MM.1S (cell line): ENCODE results near the gene TBC1D20.

ENCODE experiments used
- DNase-seq: peaks from one replicate; pipeline ENCODE4 v3.0.0-alpha.2; 2015
- H2AFZ ChIP-seq: fragments of 300-600 bp; sonication (generic); 2 replicates; pipeline ENCODE4 v1.6.0; 2016; ENCODE audit warnings: antibody characterized with exemption, low read length
- H3F3A ChIP-seq: fragments of 300-600 bp; sonication (generic); 2 replicates; pipeline ENCODE4 v1.6.1; 2016; ENCODE audit warnings: mild to moderate bottlenecking, antibody characterized with exemption, low read length, moderate library complexity, mixed read lengths; ENCODE audit not compliant: insufficient read depth
- H3K27ac ChIP-seq: fragments of 300-600 bp; sonication (generic); 2 replicates; pipeline ENCODE4 v1.5.1; 2016; ENCODE audit warnings: mild to moderate bottlenecking, low read length
- H3K27me3 ChIP-seq: fragments of 300-600 bp; sonication (generic); replicated peaks from 2 replicates; pipeline ENCODE4 v1.6.0; 2016; ENCODE audit warnings: low read length; ENCODE audit not compliant: insufficient read depth
- H3K36me3 ChIP-seq: fragments of 300-600 bp; sonication (generic); replicated peaks from 2 replicates; pipeline ENCODE4 v1.6.1; 2016; ENCODE audit warnings: mild to moderate bottlenecking, low read length, mixed read lengths; ENCODE audit not compliant: insufficient read depth
- H3K4me1 ChIP-seq: fragments of 300-600 bp; sonication (generic); 2 replicates; pipeline ENCODE4 v1.6.1; 2016; ENCODE audit warnings: low read length, mixed read lengths
- H3K4me2 ChIP-seq: fragments of 300-600 bp; sonication (generic); 2 replicates; pipeline ENCODE4 v1.6.0; 2016; ENCODE audit warnings: low read depth, low read length
- H3K4me3 ChIP-seq: fragments of 300-600 bp; sonication (generic); 2 replicates; pipeline ENCODE4 v1.5.1; 2016; ENCODE audit warnings: low read length, mixed read lengths
- H3K79me2 ChIP-seq: fragments of 300-600 bp; sonication (generic); 2 replicates; pipeline ENCODE4 v1.6.1; 2016; ENCODE audit warnings: mixed run types, low read length, mixed read lengths
- H3K9ac ChIP-seq: fragments of 300-600 bp; sonication (generic); 2 replicates; pipeline ENCODE4 v1.6.1; 2016; ENCODE audit warnings: low read length, mixed read lengths
- H3K9me2 ChIP-seq: fragments of 300-600 bp; sonication (generic); replicated peaks from 2 replicates; pipeline ENCODE4 v1.6.1; 2016; ENCODE audit warnings: mild to moderate bottlenecking, low read length, mixed read lengths; ENCODE audit not compliant: insufficient read depth
- H3K9me3 ChIP-seq: fragments of 300-600 bp; sonication (generic); replicated peaks from 2 replicates; pipeline ENCODE4 v1.6.1; 2016; ENCODE audit warnings: mild to moderate bottlenecking, low read length, mixed read lengths; ENCODE audit not compliant: insufficient read depth
- H4K20me1 ChIP-seq: fragments of 300-600 bp; sonication (generic); 2 replicates; pipeline ENCODE4 v1.6.1; 2016; ENCODE audit warnings: mild to moderate bottlenecking, low read length, moderate library complexity, mixed read lengths; ENCODE audit not compliant: insufficient read depth
- EZH2 ChIP-seq: fragments of 300-600 bp; sonication (generic); optimal IDR thresholded peaks from 2 replicates; pipeline ENCODE3; 2017; ENCODE audit warnings: low read depth, mild to moderate bottlenecking, antibody characterized with exemption, low read length, mixed read lengths
- EZH2phosphoT487 ChIP-seq: fragments of 300-600 bp; sonication (generic); IDR thresholded peaks from 2 replicates; pipeline ENCODE4 v1.6.1; 2018; ENCODE audit warnings: antibody characterized with exemption, low read length
- TF ChIP-seq, protein P1 (sequence below): fragments of 300-600 bp; sonication (generic); IDR thresholded peaks from 2 replicates; pipeline ENCODE4 v1.5.1; 2016; ENCODE audit warnings: antibody characterized with exemption, low read length, mixed read lengths

TBC1D20 gene

DNA sequence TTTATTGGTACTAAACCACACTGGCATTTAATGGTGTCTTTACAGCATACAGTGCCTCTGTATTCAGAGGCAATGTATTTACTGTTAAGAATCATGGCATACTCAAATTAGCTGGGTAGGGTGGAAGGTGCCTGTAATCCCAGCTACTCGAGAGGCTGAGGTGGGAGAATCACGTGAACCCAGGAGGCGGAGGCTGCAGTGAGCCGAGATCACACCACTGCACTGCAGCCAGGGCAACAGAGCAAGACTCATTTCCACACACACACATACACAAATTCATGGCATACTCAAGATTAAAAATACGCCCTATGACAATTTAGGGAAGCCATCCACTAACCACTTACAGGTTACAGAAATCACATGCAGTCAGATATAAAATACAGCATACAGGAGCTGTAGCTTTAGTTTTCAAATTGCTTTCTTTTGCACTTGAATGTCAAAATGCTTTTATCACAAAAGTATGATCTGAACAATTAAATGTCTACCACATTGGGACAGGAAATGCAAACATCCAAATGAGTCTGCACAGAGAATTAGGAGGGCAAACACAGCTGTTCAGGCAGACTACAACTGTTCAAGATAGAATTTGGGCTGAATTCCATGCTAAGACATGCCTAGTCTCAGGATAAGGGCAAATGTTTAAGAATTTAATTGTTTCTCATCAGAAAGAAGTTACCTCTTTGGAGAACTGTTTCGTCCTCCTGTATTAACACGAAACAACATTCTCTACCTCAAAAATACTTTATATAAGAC, 44.8 kb upstream of the TBC1D20 start:
- peaks cover 22% of the 10 kb centered on the region for H3K36me3 ChIP-seq
- H4K20me1 ChIP-seq = peaks cover 6% of the 10 kb centered on the region; the same call in 1 of the 2 replicates
- H3K79me2 ChIP-seq = peaks cover 60% of the 10 kb centered on the region
- H2AFZ ChIP-seq = no peak overlapping the region
- H3K9me3 ChIP-seq = no peaks in the 10 kb centered on the region
- H3K4me2 ChIP-seq = no peak overlapping the region
- no peak overlapping the region for H3K27ac ChIP-seq
- H3K4me1 ChIP-seq = no peaks in the 10 kb centered on the region
- no peak overlapping the region for H3K9ac ChIP-seq
- TF ChIP-seq EZH2 (no peak), EZH2phosphoT487 (no peak)
- TF ChIP-seq, protein P1, sequence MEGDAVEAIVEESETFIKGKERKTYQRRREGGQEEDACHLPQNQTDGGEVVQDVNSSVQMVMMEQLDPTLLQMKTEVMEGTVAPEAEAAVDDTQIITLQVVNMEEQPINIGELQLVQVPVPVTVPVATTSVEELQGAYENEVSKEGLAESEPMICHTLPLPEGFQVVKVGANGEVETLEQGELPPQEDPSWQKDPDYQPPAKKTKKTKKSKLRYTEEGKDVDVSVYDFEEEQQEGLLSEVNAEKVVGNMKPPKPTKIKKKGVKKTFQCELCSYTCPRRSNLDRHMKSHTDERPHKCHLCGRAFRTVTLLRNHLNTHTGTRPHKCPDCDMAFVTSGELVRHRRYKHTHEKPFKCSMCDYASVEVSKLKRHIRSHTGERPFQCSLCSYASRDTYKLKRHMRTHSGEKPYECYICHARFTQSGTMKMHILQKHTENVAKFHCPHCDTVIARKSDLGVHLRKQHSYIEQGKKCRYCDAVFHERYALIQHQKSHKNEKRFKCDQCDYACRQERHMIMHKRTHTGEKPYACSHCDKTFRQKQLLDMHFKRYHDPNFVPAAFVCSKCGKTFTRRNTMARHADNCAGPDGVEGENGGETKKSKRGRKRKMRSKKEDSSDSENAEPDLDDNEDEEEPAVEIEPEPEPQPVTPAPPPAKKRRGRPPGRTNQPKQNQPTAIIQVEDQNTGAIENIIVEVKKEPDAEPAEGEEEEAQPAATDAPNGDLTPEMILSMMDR = no peak
- H3F3A ChIP-seq = no peaks in the 10 kb centered on the region
- no peak overlapping the region for H3K4me3 ChIP-seq
- no peak for DNase-seq
- no peaks in the 10 kb centered on the region for H3K9me2 ChIP-seq
- H3K27me3 ChIP-seq = no peaks in the 10 kb centered on the region

DNA sequence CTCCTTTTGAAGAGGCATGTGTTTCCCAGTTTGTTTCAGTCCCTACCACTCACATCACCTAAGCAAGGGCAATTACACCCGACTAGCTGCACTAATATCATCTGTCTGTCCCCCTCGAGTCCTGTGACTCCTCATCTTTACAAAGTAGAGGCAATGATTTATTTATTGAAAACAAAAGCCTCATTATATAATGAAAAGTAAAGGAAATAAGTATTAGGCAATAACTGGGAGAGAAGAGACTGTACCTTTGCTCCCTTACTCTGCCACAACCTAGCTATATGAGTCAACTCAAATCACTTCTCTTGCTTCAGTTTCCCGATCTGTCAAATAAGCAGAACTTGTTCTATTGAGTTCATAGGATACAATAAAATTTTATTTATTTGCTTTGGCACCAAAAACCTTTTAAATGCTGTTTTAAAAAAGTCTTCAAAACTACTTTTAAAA, 42.3 kb upstream of the TBC1D20 start:
- Histone ChIP-seq H3K9me2 (no peaks in the 10 kb centered on the region), H3K4me2 (no peak overlapping the region), H3K36me3 (peaks cover 28% of the 10 kb centered on the region), H2AFZ (no peak overlapping the region), H3K27me3 (no peaks in the 10 kb centered on the region), H3K4me3 (no peak overlapping the region), H3F3A (no peaks in the 10 kb centered on the region), H3K9me3 (no peaks in the 10 kb centered on the region), H3K27ac (no peak overlapping the region), H4K20me1 (no peaks in the 10 kb centered on the region), H3K9ac (no peak overlapping the region), H3K4me1 (no peaks in the 10 kb centered on the region), H3K79me2 (peaks cover 35% of the 10 kb centered on the region)
- TF ChIP-seq EZH2 (no peak), EZH2phosphoT487 (no peak)
- TF ChIP-seq, protein P1 = no peak
- no peak for DNase-seq

DNA sequence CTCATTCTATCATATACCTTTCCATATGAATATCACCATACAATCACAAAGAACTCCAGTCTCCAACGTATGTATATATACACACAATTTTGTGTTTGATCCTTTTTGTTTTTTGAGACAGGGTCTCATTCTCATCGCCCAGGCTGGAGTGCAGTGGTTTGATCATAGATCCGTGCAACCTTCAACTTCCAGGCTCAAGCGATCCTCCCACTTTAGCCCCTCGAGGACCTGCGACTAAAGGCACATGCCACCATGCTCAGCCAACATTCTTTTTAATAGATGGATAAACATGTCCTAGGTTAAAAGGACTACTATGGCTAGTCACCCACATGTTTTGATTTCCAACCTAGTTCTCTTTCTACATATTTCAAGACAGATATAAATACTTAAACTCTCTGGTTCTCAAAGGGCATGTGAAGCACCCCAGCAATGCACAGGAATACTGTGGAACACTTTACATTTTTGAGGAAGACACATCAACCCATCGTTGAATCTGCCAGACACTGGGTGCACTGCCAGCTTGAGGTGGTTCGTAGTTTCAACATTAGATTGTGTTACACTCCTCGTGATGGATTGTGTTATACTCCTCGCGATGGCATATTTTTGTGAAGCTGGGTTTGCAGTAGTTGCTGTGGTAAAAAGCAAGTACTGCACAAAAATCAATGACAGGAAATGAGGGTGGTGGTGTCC, 40.9 kb upstream of the TBC1D20 start:
- no peak for DNase-seq
- H3K9ac ChIP-seq = no peak overlapping the region
- TF ChIP-seq, protein P1 = no peak
- no peak for TF ChIP-seq EZH2
- TF ChIP-seq EZH2phosphoT487 = no peak
- no peaks in the 10 kb centered on the region for H4K20me1 ChIP-seq
- H3K27me3 ChIP-seq = no peaks in the 10 kb centered on the region
- H3K27ac ChIP-seq = no peak overlapping the region
- H3K36me3 ChIP-seq = peaks cover 28% of the 10 kb centered on the region
- H3K9me3 ChIP-seq = no peaks in the 10 kb centered on the region
- H3K79me2 ChIP-seq = peaks cover 20% of the 10 kb centered on the region
- H3K4me2 ChIP-seq = no peak overlapping the region
- no peak overlapping the region for H2AFZ ChIP-seq
- H3K4me3 ChIP-seq = no peak overlapping the region
- no peaks in the 10 kb centered on the region for H3F3A ChIP-seq
- H3K9me2 ChIP-seq = no peaks in the 10 kb centered on the region
- H3K4me1 ChIP-seq = no peaks in the 10 kb centered on the region
